K562 (cell line): Measurements from ENCODE around the gene GNPAT. TPM values are rescaled to one million over a fixed set of nuclear protein-coding genes. Genes with fewer than 3 reads are reported as not detected.

Experiments
- AFF1 ChIP-seq, 2 experiments: fragments of 450-650 bp; IDR thresholded peaks; 2 replicates each; pipeline ENCODE4 v1.6.1; 2018; ENCODE audit warnings: mild to moderate bottlenecking in 2 of 2, low read depth in 1 of 2; ENCODE audit not compliant: partially characterized antibody in 2 of 2
- MECOM ChIP-seq: fragments of 250-450 bp; sonication (Bioruptor Pico); IDR thresholded peaks from 2 replicates; pipeline ENCODE4 v1.8.0; 2022; ENCODE audit warnings: inconsistent platforms
- MEF2D ChIP-seq: conservative IDR thresholded peaks from 2 replicates; pipeline ENCODE4 v1.6.1; 2016; ENCODE audit warnings: low read depth, missing genetic modification characterization, missing compliant biosample characterization
- PRPF4 ChIP-seq: fragments of 200-400 bp; formaldehyde crosslinking; IDR thresholded peaks from one replicate; pipeline ENCODE4 v1.6.1; 2017; ENCODE audit warnings: low read length, low read depth, mild to moderate bottlenecking; ENCODE audit not compliant: insufficient read depth, poor library complexity, severe bottlenecking
- TBL1XR1 ChIP-seq, 2 experiments: IDR thresholded peaks; 2 replicates each; pipeline ENCODE4 v1.6.1; 2012; ENCODE audit warnings: improper control_type of control experiment in 2 of 2, low read length in 2 of 2, mild to moderate bottlenecking in 1 of 2
- U2AF1 ChIP-seq: fragments of 200-400 bp; formaldehyde crosslinking; optimal IDR thresholded peaks from 2 replicates; pipeline ENCODE3; 2017; ENCODE audit warnings: mild to moderate bottlenecking, low read depth, low read length, moderate library complexity
- ZBTB33 ChIP-seq: sonication (generic); formaldehyde crosslinking; IDR thresholded peaks from 2 replicates; pipeline ENCODE4 v1.8.1; 2023; ENCODE audit warnings: mild to moderate bottlenecking, missing genetic modification reagents
- ZNF586 ChIP-seq: fragments of 450-650 bp; formaldehyde crosslinking; conservative IDR thresholded peaks from 2 replicates; pipeline ENCODE4 v1.4.0; 2020; ENCODE audit warnings: mild to moderate bottlenecking, moderate library complexity
- polyA plus RNA-seq, 8 experiments: library from polyadenylated mRNA; depleted of rRNA in 4 of 8; stranded (reverse) in 5 of 8; unstranded in 3 of 8; fragments of >200 nt; fragmentation: Nextera tagmentation in 2 of 8; fragmentation: Illumina TruSeq in 1 of 8; extraction: Ambion mirVana in 2 of 8; extraction: Trizol in 1 of 8; gene quantifications; 2 replicates each; pipeline versions ENCODE4 v1.2.1 to v1.2.3, GENCODE V29; 2011 to 2014; ENCODE audit warnings: inconsistent platforms in 1 of 8, missing spikeins in 1 of 8
- total RNA-seq, 7 experiments: library from RNA; depleted of rRNA in 6 of 7; stranded (reverse); fragments of >200 nt in 6 of 7; fragmentation: Illumina TruSeq in 2 of 7; extraction: Trizol in 2 of 7; gene quantifications; 2 replicates each; pipeline versions ENCODE4 v1.2.1 to v1.2.3, GENCODE V29; 2011 to 2021; ENCODE audit warnings: low replicate concordance in 1 of 7
- TF ChIP-seq, protein P1 (sequence below), 3 experiments: fragments of 200-800 bp in 1 of 3; fragments of 250-450 bp in 1 of 3; fragments of 450-650 bp in 1 of 3; sonication (Bioruptor Pico) in 1 of 3; sonication (Bioruptor generic) in 1 of 3; formaldehyde crosslinking in 1 of 3; IDR thresholded peaks; 2 replicates each; pipeline versions ENCODE4 v1.6.1 to v1.8.0; 2016 to 2022; ENCODE audit warnings: mild to moderate bottlenecking in 2 of 3, missing genetic modification characterization in 2 of 3, missing compliant biosample characterization in 1 of 3, moderate library complexity in 1 of 3
- TF ChIP-seq, protein P2 (sequence below): fragments of 450-650 bp; formaldehyde crosslinking; IDR thresholded peaks from 2 replicates; pipeline ENCODE4 v1.4.0; 2020; ENCODE audit warnings: mild to moderate bottlenecking, moderate library complexity

The GNPAT gene
- total and polyA plus RNA-seq, 9 of the 15 experiments (the other 6 are each of a cell fraction or from before 2014, with no cell fraction given), result 32.1 to 68.8 (median 50.7) TPM

GRCh38 chr1:231200388-231201031 lies 40.5 kb upstream of the GNPAT start (continued):
- TF ChIP-seq, protein P1, sequence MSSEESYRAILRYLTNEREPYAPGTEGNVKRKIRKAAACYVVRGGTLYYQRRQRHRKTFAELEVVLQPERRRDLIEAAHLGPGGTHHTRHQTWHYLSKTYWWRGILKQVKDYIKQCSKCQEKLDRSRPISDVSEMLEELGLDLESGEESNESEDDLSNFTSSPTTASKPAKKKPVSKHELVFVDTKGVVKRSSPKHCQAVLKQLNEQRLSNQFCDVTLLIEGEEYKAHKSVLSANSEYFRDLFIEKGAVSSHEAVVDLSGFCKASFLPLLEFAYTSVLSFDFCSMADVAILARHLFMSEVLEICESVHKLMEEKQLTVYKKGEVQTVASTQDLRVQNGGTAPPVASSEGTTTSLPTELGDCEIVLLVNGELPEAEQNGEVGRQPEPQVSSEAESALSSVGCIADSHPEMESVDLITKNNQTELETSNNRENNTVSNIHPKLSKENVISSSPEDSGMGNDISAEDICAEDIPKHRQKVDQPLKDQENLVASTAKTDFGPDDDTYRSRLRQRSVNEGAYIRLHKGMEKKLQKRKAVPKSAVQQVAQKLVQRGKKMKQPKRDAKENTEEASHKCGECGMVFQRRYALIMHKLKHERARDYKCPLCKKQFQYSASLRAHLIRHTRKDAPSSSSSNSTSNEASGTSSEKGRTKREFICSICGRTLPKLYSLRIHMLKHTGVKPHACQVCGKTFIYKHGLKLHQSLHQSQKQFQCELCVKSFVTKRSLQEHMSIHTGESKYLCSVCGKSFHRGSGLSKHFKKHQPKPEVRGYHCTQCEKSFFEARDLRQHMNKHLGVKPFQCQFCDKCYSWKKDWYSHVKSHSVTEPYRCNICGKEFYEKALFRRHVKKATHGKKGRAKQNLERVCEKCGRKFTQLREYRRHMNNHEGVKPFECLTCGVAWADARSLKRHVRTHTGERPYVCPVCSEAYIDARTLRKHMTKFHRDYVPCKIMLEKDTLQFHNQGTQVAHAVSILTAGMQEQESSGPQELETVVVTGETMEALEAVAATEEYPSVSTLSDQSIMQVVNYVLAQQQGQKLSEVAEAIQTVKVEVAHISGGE (CRISPR knock-in tag; IDR thresholded peaks at IDR 0.05), result peak in 1 of 3 experiments; percentile 68; a peak in 2 of 6 replicates
- TF ChIP-seq, protein P2, sequence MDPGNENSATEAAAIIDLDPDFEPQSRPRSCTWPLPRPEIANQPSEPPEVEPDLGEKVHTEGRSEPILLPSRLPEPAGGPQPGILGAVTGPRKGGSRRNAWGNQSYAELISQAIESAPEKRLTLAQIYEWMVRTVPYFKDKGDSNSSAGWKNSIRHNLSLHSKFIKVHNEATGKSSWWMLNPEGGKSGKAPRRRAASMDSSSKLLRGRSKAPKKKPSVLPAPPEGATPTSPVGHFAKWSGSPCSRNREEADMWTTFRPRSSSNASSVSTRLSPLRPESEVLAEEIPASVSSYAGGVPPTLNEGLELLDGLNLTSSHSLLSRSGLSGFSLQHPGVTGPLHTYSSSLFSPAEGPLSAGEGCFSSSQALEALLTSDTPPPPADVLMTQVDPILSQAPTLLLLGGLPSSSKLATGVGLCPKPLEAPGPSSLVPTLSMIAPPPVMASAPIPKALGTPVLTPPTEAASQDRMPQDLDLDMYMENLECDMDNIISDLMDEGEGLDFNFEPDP (CRISPR knock-in tag), result no peak
- TF ChIP-seq MECOM (CRISPR knock-in tag) (peak; percentile 90), ZNF586 (CRISPR knock-in tag) (no peak), AFF1 (IDR thresholded peaks at IDR 0.05; ENCODE audit: low read depth in 1 of 2, partially characterized antibody in 2 of 2) (peak in 1 of 2 experiments; percentile 94), TBL1XR1 (IDR thresholded peaks at IDR 0.05; ENCODE audit: low read length in 2 of 2) (peak in 1 of 2 experiments; percentile 90; a peak in 2 of 4 replicates), PRPF4 (no peak), U2AF1 (no peak), ZBTB33 (CRISPR knock-in tag) (peak; percentile 81), MEF2D (peak; percentile 84)
